GM18867 (cell line): Measurements from ENCODE around the gene EPN2.

Source experiments
- ATAC-seq: cut with Tn5 transposase; IDR thresholded peaks from one replicate; pipeline ENCODE4 v1.9.1; 2021; ENCODE audit warnings: mild to moderate bottlenecking, moderate library complexity; ENCODE audit not compliant: unreplicated experiment

EPN2 gene

DNA sequence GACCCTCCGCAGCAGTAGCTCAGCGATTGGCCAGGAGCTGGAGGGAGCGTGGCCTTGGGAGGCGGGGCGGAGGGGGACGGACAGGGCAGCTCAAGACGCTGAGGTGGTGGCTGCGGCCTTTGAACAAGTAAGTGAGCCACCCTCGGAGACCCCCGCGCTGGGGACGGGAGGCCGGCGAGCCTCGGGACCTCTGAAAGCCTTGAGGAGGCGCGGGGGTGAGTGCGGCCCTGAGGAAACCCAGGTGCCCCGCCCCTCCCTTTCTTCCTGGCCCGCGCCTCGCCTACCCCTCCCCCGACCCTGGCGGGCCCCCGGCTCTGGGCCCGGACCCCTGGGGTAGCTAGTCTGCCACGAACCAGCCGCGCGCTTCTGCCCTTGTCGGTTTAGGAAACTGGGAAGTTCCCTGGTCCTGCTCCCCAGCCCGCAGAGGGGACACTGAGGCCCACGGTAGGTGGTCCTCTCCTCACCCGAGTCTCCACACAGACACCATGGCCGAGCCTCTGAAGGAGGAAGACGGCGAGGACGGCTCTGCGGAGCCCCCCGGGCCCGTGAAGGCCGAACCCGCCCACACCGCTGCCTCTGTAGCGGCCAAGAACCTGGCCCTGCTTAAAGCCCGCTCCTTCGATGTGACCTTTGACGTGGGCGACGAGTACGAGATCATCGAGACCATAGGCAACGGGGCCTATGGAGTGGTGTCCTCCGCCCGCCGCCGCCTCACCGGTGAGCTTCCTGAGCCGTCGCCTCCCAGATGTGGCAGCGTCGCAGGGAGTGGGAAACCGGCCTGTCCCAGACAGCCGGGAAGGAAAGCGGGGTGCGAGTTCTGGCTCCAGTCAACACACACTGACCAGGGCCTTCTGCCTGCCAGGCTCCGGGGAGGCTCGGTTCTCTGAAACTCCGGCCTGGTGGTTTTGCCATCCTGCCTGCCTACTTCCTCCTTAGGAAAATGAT is 141.5 kb downstream of the EPN2 start, which contains the start of gene MAPK7:
TSS of gene MAPK7 (plus strand) at position 83 of the 945 bp plus-strand sequence. CDS start at position 486, 403 bp downstream.
- no peak for ATAC-seq

- ATAC-seq, result no peak
Measured at GRCh38 chr17:19379361-19380065, 142.3 kb downstream of the EPN2 start.

GRCh38 chr17:19380481-19381301 is 143.5 kb downstream of the EPN2 start:
- ATAC-seq, result no peak

GRCh38 chr17:19381361-19381740 is 144.2 kb downstream of the EPN2 start:
- no peak for ATAC-seq

- ATAC-seq, result no peak
Measured at GRCh38 chr17:19381741-19382444, 144.7 kb downstream of the EPN2 start.

GRCh38 chr17:19382531-19383444 is 145.6 kb downstream of the EPN2 start:
- no peak for ATAC-seq

GRCh38 chr17:19383681-19384470 is 146.7 kb downstream of the EPN2 start:
- ATAC-seq, result no peak

- ATAC-seq, result no peak
Measured at GRCh38 chr17:19384723-19385391, 147.7 kb downstream of the EPN2 start.

DNA sequence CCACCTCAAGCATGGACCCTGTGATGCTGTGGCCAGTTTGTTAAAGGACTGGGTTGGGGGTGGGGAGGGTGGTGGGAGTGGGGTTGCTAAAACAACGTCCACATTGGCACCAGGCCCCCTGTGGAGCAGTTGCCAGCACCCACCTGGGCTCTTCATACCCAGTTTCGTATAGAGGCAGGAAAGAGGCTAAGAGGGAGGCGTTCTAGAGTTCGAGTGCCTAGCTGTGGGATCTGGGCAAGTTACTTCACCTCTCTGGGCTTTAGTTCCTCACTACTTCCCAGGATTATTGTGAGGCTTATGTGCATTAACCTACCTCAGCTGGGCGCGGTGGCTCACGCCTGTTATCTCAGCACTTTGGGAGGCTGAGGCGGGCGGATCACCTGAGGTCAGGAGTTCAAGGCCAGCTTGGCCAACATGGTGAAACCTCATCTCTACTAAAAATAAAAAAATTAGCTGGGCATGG is 148.4 kb downstream of the EPN2 start:
- ATAC-seq, result no peak
